22Rv1 (cell line): ENCODE results near the gene PKN1.

Experiments
- H3K27ac ChIP-seq: fragments of 450-650 bp; 2 replicates; pipeline ENCODE4 v1.5.1; 2017
- CTCF ChIP-seq: fragments of 450-650 bp; IDR thresholded peaks from 2 replicates; pipeline ENCODE4 v1.5.1; 2017; ENCODE audit warnings: mild to moderate bottlenecking
- ZFX ChIP-seq: fragments of 450-650 bp; IDR thresholded peaks from 2 replicates; pipeline ENCODE4 v1.6.1; 2017; ENCODE audit warnings: antibody characterized with exemption, borderline replicate concordance

The PKN1 gene

GRCh38 chr19:14478113-14478545 lies 45.0 kb downstream of the PKN1 start:
- H3K27ac ChIP-seq, result no peak overlapping the region
- TF ChIP-seq ZFX (no peak), CTCF (no peak)

- no peak for TF ChIP-seq CTCF
- no peak for TF ChIP-seq ZFX
- no peak overlapping the region for H3K27ac ChIP-seq
Measured at GRCh38 chr19:14479309-14479974, 46.3 kb downstream of the PKN1 start.

- TF ChIP-seq ZFX, result no peak
- peak; percentile 97 for TF ChIP-seq CTCF
- H3K27ac ChIP-seq, result no peak overlapping the region
Measured at GRCh38 chr19:14479975-14480699, 47.0 kb downstream of the PKN1 start.

- H3K27ac ChIP-seq, result no peak overlapping the region
- TF ChIP-seq CTCF (no peak), ZFX (no peak)
Measured at GRCh38 chr19:14480700-14481079, 47.6 kb downstream of the PKN1 start.

- no peak overlapping the region for H3K27ac ChIP-seq
- TF ChIP-seq CTCF (no peak), ZFX (no peak)
Measured at GRCh38 chr19:14482172-14482941, 49.3 kb downstream of the PKN1 start.

- TF ChIP-seq ZFX (no peak), CTCF (no peak)
- H3K27ac ChIP-seq, result no peak overlapping the region
Measured at GRCh38 chr19:14487370-14488125, 54.4 kb downstream of the PKN1 start.
